NCI-H526 treated with DMSO at 0.1 percent for 48 hours (cell line): ENCODE results near the gene RBM46.

Experiments used
- DNase-seq: peaks from one replicate; lab custom pipeline; 2025; lab: John Stamatoyannopoulos, UW

The RBM46 gene

GRCh38 chr4:154781126-154781982, at the start of gene RBM46:
Gene RBM46 (plus strand): TSS chr4:154781272. CDS start chr4:154796753, 15,481 bp downstream.
- no peak for DNase-seq

- DNase-seq, result no peak
Observed at GRCh38 chr4:154731756-154732155, 49.3 kb upstream of the RBM46 start.

GRCh38 chr4:154732669-154733068, 48.4 kb upstream of the RBM46 start:
- DNase-seq, result no peak

GRCh38 chr4:154736770-154737169, 44.3 kb upstream of the RBM46 start:
- DNase-seq, result no peak

- no peak for DNase-seq
Observed at GRCh38 chr4:154738426-154738825, 42.6 kb upstream of the RBM46 start.

- no peak for DNase-seq
Observed at GRCh38 chr4:154739111-154739510, 42.0 kb upstream of the RBM46 start.

GRCh38 chr4:154740462-154740861, 40.6 kb upstream of the RBM46 start:
- no peak for DNase-seq

- no peak for DNase-seq
Observed at GRCh38 chr4:154741131-154741665, 39.9 kb upstream of the RBM46 start.

GRCh38 chr4:154741922-154742850, 38.9 kb upstream of the RBM46 start:
- DNase-seq, result no peak

- peak; percentile 85 for DNase-seq
Observed at GRCh38 chr4:154743683-154744340, 37.3 kb upstream of the RBM46 start, which contains the start of gene LRAT. Gene LRAT (plus strand): TSS chr4:154744000. CDS start chr4:154744327, 327 bp downstream.

- no peak for DNase-seq
Observed at GRCh38 chr4:154744341-154744926, 36.6 kb upstream of the RBM46 start.

GRCh38 chr4:154757713-154758112, 23.4 kb upstream of the RBM46 start:
- DNase-seq, result no peak

- no peak for DNase-seq
Observed at GRCh38 chr4:154760895-154761294, 20.2 kb upstream of the RBM46 start.

- no peak for DNase-seq
Observed at GRCh38 chr4:154778264-154778663, 2.8 kb upstream of the RBM46 start.

- peak; percentile 17 for DNase-seq
Observed at GRCh38 chr4:154779362-154779947, 1.6 kb upstream of the RBM46 start.

GRCh38 chr4:154781983-154782293, 866 bp downstream of the RBM46 start:
- no peak for DNase-seq

GRCh38 chr4:154807042-154807630, 26.1 kb downstream of the RBM46 start:
- DNase-seq, result peak; percentile 19

GRCh38 chr4:154818230-154818629, 37.2 kb downstream of the RBM46 start:
- no peak for DNase-seq

GRCh38 chr4:154822775-154823174, 41.7 kb downstream of the RBM46 start:
- no peak for DNase-seq

GRCh38 chr4:154836030-154836429, 55.0 kb downstream of the RBM46 start:
- no peak for DNase-seq

GRCh38 chr4:154836513-154836912, 55.4 kb downstream of the RBM46 start:
- DNase-seq, result no peak
